ENCODE measurements around the gene AMOTL1. TPM values are rescaled to one million over a fixed set of nuclear protein-coding genes. Genes with fewer than 3 reads are reported as not detected.
"Not testable (repeated sequence)": the region's sequence is repeated elsewhere in the genome, so short reads cannot be mapped to it uniquely, and the experiment has no call there.

AMOTL1 gene
- total RNA-seq, 3 donors from 2014 or later, result 0.25 to 0.73 (median 0.69) TPM

- H3K36me3 Mint-ChIP-seq (ENCODE audit: insufficient read depth), result no peaks in the 10 kb centered on the region
- no peak overlapping the region for H3K4me3 Mint-ChIP-seq
- no peaks in the 10 kb centered on the region for H3K9me3 Mint-ChIP-seq
- DNase-seq, result no peak
- ATAC-seq, result no peak
- no peaks in the 10 kb centered on the region for H3K27me3 Mint-ChIP-seq (ENCODE audit: low read depth)
- no peaks in the 10 kb centered on the region for H3K4me1 Mint-ChIP-seq (ENCODE audit: low read depth)
These were observed 83.9 kb downstream of the AMOTL1 start for GRCh38 chr11:94851864-94852636.

- not testable (repeated sequence) for DNase-seq; H3K4me1 Mint-ChIP-seq (ENCODE audit: low read depth); H3K9me3 Mint-ChIP-seq; H3K36me3 Mint-ChIP-seq (ENCODE audit: insufficient read depth); H3K4me3 Mint-ChIP-seq; ATAC-seq; H3K27me3 Mint-ChIP-seq (ENCODE audit: low read depth)
These were observed 85.1 kb downstream of the AMOTL1 start for GRCh38 chr11:94853288-94853687.

GRCh38 chr11:94853836-94854235, 85.7 kb downstream of the AMOTL1 start:
- Mint-ChIP-seq H3K4me1 (ENCODE audit: low read depth) (no peaks in the 10 kb centered on the region), H3K4me3 (no peak overlapping the region), H3K27me3 (ENCODE audit: low read depth) (no peaks in the 10 kb centered on the region), H3K9me3 (no peaks in the 10 kb centered on the region), H3K36me3 (ENCODE audit: insufficient read depth) (no peaks in the 10 kb centered on the region)
- DNase-seq, result no peak
- no peak for ATAC-seq

- ATAC-seq (no peak), DNase-seq (no peak)
- Mint-ChIP-seq H3K27me3 (ENCODE audit: low read depth) (no peaks in the 10 kb centered on the region), H3K9me3 (no peaks in the 10 kb centered on the region), H3K36me3 (ENCODE audit: insufficient read depth) (no peaks in the 10 kb centered on the region), H3K4me1 (ENCODE audit: low read depth) (no peaks in the 10 kb centered on the region), H3K4me3 (no peak overlapping the region)
These were observed 86.8 kb downstream of the AMOTL1 start for GRCh38 chr11:94854770-94855633.

- ATAC-seq (no peak), DNase-seq (no peak)
- Mint-ChIP-seq H3K9me3 (no peaks in the 10 kb centered on the region), H3K27me3 (ENCODE audit: low read depth) (no peaks in the 10 kb centered on the region), H3K36me3 (ENCODE audit: insufficient read depth) (no peaks in the 10 kb centered on the region), H3K4me1 (ENCODE audit: low read depth) (no peaks in the 10 kb centered on the region), H3K4me3 (no peak overlapping the region)
These were observed 87.5 kb downstream of the AMOTL1 start for GRCh38 chr11:94855666-94856065.

- DNase-seq (no peak), ATAC-seq (no peak)
- no peaks in the 10 kb centered on the region for H3K4me1 Mint-ChIP-seq (ENCODE audit: low read depth)
- no peaks in the 10 kb centered on the region for H3K36me3 Mint-ChIP-seq (ENCODE audit: insufficient read depth)
- no peaks in the 10 kb centered on the region for H3K27me3 Mint-ChIP-seq (ENCODE audit: low read depth)
- no peak overlapping the region for H3K4me3 Mint-ChIP-seq
- no peaks in the 10 kb centered on the region for H3K9me3 Mint-ChIP-seq
These were observed 88.3 kb downstream of the AMOTL1 start for GRCh38 chr11:94856443-94856842.

GRCh38 chr11:94857337-94857736, 89.2 kb downstream of the AMOTL1 start:
- Mint-ChIP-seq H3K9me3 (no peaks in the 10 kb centered on the region), H3K4me1 (ENCODE audit: low read depth) (no peaks in the 10 kb centered on the region), H3K27me3 (ENCODE audit: low read depth) (no peaks in the 10 kb centered on the region), H3K4me3 (no peak overlapping the region), H3K36me3 (ENCODE audit: insufficient read depth) (no peaks in the 10 kb centered on the region)
- DNase-seq, result no peak
- ATAC-seq, result no peak

- ATAC-seq (no peak), DNase-seq (no peak)
- H3K36me3 Mint-ChIP-seq (ENCODE audit: insufficient read depth), result no peaks in the 10 kb centered on the region
- no peak overlapping the region for H3K4me3 Mint-ChIP-seq
- no peaks in the 10 kb centered on the region for H3K27me3 Mint-ChIP-seq (ENCODE audit: low read depth)
- no peaks in the 10 kb centered on the region for H3K9me3 Mint-ChIP-seq
- no peaks in the 10 kb centered on the region for H3K4me1 Mint-ChIP-seq (ENCODE audit: low read depth)
These were observed 90.0 kb downstream of the AMOTL1 start for GRCh38 chr11:94858012-94858705.

- no peak overlapping the region for H3K4me3 Mint-ChIP-seq
- no peaks in the 10 kb centered on the region for H3K27me3 Mint-ChIP-seq (ENCODE audit: low read depth)
- ATAC-seq, result no peak
- H3K4me1 Mint-ChIP-seq (ENCODE audit: low read depth), result no peaks in the 10 kb centered on the region
- no peaks in the 10 kb centered on the region for H3K36me3 Mint-ChIP-seq (ENCODE audit: insufficient read depth)
- H3K9me3 Mint-ChIP-seq, result no peaks in the 10 kb centered on the region
- DNase-seq, result no peak
These were observed 92.2 kb downstream of the AMOTL1 start for GRCh38 chr11:94860333-94860732.

- Mint-ChIP-seq H3K4me1 (ENCODE audit: low read depth) (no peaks in the 10 kb centered on the region), H3K27me3 (ENCODE audit: low read depth) (no peaks in the 10 kb centered on the region), H3K4me3 (no peak overlapping the region), H3K9me3 (no peaks in the 10 kb centered on the region), H3K36me3 (ENCODE audit: insufficient read depth) (no peaks in the 10 kb centered on the region)
- no peak for DNase-seq
- no peak for ATAC-seq
These were observed 93.2 kb downstream of the AMOTL1 start for GRCh38 chr11:94861306-94861845.

- H3K4me3 Mint-ChIP-seq, result no peak overlapping the region
- DNase-seq (no peak), ATAC-seq (no peak)
- no peaks in the 10 kb centered on the region for H3K4me1 Mint-ChIP-seq (ENCODE audit: low read depth)
- no peaks in the 10 kb centered on the region for H3K27me3 Mint-ChIP-seq (ENCODE audit: low read depth)
- H3K36me3 Mint-ChIP-seq (ENCODE audit: insufficient read depth), result no peaks in the 10 kb centered on the region
- no peaks in the 10 kb centered on the region for H3K9me3 Mint-ChIP-seq
These were observed 95.0 kb downstream of the AMOTL1 start for GRCh38 chr11:94862926-94863880.

GRCh38 chr11:94864506-94865045, 96.4 kb downstream of the AMOTL1 start:
- no peak overlapping the region for H3K4me3 Mint-ChIP-seq
- DNase-seq, result no peak
- ATAC-seq, result no peak
- no peaks in the 10 kb centered on the region for H3K36me3 Mint-ChIP-seq (ENCODE audit: insufficient read depth)
- H3K9me3 Mint-ChIP-seq, result no peaks in the 10 kb centered on the region
- peaks cover 5% of the 10 kb centered on the region for H3K27me3 Mint-ChIP-seq (ENCODE audit: low read depth)
- no peaks in the 10 kb centered on the region for H3K4me1 Mint-ChIP-seq (ENCODE audit: low read depth)

GRCh38 chr11:94866231-94866822, 98.2 kb downstream of the AMOTL1 start:
- H3K36me3 Mint-ChIP-seq (ENCODE audit: insufficient read depth), result no peaks in the 10 kb centered on the region
- no peaks in the 10 kb centered on the region for H3K4me1 Mint-ChIP-seq (ENCODE audit: low read depth)
- H3K4me3 Mint-ChIP-seq, result no peak overlapping the region
- DNase-seq (no peak), ATAC-seq (no peak)
- peaks cover 6% of the 10 kb centered on the region for H3K27me3 Mint-ChIP-seq (ENCODE audit: low read depth)
- H3K9me3 Mint-ChIP-seq, result no peaks in the 10 kb centered on the region
